HG03378 (cell line): ENCODE measurements around the gene KCNH1.
"Not testable (repeated sequence)": the region's sequence is repeated elsewhere in the genome, so short reads cannot be mapped to it uniquely, and the experiment has no call there.

Source experiments
- ATAC-seq: cut with Tn5 transposase; IDR thresholded peaks from one replicate; pipeline ENCODE4 v1.9.1; 2021; ENCODE audit warnings: mild to moderate bottlenecking, moderate library complexity; ENCODE audit not compliant: unreplicated experiment

KCNH1 gene

DNA sequence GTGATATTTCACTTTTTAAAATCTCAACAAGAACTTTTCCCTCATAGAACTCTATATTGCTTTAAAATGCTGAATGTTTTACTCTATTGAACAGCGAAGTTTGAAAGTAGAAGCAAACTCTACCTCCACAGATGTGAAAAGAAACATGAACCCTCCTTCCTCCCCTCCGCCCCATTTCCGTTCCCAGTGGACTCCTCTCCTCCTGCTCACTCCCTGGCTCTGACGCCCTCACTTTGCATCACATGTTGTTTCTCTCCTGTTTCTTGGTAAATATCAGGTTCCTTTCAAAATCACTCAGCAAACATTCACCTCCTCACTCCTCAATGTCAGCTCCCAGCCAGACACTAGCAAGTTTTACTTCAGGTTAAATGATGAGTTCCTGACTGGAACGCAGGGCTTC is 34.6 kb downstream of the KCNH1 start:
- no peak for ATAC-seq

DNA sequence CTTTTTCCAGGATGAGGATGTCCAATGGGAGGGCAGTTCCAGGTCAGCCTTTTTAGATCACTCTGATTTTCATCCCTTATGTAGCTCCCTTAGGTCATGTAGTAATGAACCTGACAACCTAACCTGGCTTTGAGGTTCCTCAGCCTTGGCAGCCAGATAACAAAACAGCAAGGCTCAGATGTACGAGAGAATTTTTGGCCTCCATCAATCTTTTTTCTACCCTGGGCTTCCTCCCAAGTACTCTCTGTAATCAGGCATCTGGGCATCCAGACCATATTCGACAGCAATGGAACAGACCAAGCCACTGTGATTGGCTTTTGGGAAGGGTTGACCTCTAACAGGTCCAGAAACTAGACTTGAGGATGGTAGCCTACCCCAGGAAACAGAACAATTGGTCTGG is 38.6 kb downstream of the KCNH1 start:
- no peak for ATAC-seq

DNA sequence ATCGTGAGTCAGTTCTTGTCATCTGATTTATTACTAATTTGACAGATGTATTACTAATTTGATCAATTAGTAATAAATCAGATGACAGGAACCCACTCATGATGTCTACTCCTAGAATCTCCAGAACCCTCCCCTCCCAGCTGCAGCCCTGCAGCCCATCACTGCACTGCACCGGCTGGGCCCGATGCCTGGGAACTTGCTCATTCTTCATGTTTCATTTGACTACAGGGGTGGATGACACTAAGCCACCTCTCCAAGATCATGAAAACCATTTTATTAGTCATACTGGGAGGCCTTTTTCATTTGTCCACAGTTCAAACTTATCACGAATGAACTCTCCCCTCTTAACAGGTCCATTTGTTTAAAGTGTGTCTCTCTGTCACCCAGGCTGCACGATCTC is 41.0 kb downstream of the KCNH1 start:
- ATAC-seq = no peak

DNA sequence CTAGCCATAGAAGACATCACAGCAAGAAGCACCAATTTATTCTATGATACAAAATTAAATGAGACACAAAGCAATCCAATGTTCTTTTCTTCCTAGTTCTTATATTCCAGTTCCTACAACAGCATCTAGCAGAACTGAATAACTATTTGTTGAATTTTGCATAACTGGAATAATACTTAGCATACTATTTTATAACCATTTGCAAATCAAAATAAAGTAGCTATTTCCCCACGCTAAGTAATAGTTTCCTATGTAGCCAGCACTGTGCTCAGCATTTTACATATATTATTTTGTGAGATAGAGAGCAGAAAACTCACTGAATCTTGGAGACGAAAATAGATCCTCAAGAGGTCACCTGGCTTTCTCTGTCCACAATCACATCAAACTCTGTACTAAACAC is 42.1 kb downstream of the KCNH1 start:
- ATAC-seq = no peak

DNA sequence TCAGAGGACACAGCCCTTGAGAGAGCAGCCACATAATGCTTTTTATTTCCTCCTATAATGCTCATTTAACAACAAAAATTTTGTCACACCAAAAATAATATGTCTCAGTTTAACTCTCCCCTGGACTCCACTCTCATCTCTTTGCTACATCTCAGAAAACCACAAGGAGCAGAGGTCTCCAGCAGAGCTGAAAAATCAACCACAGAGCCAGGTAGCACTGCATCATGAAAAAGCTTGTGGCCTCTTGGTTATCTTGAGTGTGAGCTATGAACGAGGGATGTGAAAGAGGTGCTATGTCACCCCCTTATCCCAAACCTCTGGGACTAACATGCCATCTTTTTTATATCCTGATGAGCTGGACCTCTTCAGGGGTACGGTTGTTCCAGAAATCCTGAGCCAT is 44.4 kb downstream of the KCNH1 start:
- ATAC-seq = no peak

DNA sequence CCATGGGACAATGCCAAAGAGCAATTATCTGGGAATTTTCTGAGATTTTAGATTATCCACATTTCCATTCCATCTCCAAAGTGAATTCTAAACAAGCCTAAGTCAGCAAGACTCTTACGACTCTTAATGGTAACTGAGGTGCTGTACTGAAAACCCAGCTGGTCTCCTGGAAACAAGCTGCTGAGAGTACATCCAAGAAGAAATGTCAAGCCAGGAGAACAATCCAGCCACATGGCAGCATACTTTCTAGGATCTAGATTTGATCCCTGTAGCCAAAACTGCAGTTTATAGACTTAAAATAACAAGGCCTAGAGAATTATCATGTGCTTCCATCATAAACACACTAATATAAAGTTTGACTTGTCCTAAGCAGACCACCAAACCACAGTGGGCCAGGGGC is 45.8 kb downstream of the KCNH1 start:
- ATAC-seq = no peak

DNA sequence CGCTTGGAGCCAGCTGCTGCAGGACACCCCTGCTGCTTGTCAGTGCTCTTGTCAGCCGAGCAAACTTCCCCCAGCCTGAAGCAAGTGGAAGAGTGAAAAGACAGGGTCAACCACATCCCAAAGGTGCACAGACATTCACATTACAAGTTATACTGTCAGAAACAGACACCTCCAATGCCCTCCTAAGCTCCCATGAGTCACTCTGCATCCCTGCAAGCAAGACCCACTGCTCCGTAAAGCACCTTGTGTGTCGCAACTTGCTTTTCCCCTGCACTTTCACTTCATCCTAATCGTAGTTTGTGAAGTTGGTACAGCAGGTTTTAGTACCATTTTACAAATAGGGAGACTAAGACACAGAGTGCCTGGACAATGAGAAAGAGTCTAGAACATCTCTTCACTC is 51.1 kb downstream of the KCNH1 start:
- no peak for ATAC-seq

DNA sequence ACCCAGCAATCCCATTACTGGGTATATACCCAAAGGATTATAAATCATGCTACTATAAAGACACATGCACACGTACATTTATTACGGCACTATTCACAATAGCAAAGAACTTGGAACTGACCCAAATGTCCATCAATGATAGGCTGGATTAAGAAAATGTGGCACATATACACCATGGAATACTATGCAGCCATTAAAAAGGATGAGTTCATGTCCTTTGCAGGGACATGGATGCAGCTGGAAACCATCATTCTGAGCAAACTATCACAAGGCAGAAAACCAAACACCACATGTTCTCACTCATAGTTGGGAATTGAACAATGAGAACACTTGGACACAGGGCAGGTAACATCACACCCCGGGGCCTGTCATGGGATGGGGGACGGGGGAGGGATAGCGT is 52.5 kb downstream of the KCNH1 start:
- ATAC-seq = not testable (repeated sequence)

DNA sequence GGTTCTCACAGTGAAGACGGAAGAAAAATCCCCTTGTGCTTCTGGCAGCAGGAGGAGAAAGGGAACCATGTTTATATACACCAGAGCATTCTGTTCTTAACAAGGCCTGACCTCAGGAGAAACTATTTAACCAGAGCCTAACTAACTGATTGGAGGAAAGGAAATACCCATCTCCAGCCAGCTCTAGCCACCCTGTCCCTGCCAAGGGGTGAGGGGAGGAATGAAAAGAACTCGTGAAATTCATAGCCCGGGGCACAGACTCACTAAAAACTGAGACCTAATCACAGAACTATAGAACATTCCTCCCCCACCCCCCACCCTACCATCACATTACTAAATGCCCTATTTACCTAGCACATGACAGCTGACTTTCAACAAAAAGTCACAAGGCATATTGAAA is 65.0 kb downstream of the KCNH1 start:
- no peak for ATAC-seq

DNA sequence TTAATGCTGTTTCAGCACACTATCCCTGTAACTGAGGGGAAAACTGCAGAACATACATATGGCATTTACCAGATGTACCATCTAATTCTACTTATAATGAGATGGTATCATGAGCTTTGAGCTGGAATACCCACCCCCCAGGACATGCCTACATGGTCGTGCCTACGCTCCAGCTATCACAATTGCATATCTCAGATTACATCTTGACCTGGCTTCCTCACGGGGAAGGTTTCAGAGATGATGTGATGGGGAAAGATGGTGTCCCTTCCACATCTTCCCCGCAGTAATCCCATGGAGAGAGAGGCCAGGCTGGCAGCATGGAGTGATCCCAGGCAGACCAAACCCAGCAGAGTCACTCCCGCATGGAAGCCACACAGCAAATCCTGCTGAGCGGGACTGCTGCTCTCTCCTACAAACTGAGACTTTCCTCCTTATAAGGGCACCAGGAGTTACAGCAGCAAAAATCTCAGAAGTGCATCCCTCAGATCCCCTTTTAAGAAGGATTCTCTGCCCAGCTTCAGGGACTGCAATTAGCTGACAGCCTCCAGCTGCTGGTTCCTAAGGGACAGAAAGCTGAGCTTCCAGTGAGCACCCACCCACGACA is 67.1 kb downstream of the KCNH1 start:
- no peak for ATAC-seq

DNA sequence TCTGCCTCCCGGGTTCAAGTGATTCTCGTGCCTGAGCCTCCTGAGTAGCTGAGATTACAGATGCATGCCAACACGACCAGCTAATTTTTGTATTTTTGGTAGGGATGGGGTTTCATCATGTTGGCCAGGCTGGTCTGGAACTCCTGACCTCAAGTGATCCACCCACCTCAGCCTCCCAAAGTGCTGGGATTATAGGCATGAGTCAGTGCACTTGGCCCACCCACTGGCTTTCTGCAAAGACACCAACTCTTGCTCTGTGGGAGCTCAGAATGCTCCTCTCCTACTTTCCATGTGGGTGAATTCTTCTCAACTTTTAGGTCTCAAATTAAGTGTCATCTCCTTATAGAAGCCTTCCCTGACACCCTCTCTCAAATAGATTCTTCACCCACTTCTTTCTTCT is 92.1 kb downstream of the KCNH1 start:
- ATAC-seq = not testable (repeated sequence)

DNA sequence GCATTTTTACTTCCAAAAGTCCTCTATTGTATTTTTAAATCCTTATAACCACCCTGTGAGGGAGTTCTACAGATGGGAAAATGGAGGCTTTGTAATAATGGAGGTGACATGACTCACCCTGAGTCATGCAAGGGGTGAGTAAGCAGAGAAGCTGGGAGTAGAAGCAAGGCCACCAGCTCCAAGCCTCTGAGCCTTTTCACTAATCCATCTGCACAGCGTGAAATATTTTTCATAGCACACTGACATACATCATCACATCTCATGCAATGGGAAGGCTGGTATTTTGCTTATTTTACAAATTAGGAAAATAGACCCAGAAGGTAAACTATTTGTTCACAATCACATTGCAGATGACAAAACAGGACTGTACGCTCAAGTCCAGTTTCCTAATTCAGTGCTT is 96.9 kb downstream of the KCNH1 start:
- ATAC-seq = no peak

DNA sequence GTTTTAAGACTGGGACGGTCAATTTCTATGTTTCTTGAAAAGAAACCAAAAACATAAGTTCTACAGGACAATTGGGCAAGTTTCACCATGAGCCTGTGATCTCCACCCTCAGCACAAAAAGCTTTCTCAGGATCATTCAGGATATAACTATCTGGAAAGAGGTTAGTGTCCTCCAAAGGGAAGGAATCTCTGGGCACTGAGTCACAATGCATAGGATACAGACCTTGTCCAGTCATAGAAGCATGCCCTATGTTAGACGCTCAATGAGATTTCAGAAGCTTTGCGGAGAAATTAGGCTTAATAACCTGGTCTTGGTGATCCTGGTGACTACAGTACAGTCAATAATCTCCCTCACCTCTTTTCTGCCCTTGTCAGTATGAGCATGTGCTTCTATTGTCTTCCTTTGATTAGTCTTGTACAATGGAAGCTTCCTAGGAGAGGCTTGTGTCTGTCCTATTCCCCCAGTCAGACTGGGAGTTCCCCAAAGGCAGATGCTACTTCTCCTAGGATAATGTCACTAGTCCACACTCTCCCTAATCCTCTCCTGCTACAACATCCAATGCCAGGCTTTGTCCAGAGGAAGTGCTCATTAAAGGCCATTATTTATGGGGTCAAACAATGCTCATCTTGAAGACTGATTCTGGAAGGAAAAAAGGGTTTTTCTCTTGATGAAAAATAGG is 97.4 kb downstream of the KCNH1 start:
- no peak for ATAC-seq

DNA sequence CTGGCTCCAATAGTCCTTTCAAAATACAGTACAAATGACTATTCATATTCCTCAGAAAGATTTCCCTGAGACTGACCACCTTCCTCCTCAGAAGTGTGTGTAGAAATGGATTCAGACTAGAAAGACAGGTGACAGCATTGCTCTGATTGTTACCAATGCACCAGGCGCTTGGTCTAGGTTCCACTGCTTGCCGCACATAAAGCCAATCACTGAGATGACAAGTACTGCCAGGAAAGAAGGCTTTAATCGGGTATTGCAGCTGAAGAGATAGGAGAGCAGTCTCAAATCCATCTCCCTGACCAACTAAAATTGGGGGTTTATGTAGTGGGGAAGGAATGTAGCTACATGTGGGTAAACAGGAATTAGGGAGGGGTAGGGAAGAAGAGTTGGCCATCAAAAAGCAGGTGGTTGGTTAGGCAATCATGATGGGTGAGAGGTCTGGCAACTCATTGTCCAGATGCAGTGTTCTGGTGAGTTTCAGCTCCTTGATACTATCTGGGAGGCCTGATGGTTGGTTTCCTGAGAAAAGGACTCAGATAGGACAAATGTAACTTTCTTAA is 98.0 kb downstream of the KCNH1 start:
- no peak for ATAC-seq

DNA sequence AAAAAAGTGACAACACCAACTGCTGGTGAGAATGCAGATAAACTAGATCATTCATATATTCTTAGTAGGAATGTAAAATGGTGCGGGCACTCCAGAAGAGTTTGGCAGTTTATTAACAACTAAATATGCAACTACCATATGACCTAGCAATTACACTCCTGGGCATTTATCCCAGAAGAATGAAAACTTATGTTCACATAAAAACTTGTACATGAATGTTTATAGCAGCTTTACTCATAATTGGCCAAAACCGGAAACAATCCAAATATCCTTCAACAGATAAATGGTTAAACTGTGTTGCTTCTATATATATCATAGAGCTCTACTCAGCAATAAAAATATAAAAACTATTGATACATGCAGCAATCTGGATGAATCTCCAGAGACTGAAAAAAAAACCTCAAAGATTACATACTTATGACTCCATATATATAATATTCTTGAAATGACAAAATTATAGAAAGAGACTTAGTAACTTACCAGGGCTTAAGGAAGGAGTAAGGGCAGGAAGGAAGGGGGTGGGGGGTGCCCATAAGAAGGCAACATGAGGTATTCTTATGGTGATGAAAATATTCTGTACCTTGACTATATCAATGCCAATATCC is 99.9 kb downstream of the KCNH1 start:
- ATAC-seq = no peak

DNA sequence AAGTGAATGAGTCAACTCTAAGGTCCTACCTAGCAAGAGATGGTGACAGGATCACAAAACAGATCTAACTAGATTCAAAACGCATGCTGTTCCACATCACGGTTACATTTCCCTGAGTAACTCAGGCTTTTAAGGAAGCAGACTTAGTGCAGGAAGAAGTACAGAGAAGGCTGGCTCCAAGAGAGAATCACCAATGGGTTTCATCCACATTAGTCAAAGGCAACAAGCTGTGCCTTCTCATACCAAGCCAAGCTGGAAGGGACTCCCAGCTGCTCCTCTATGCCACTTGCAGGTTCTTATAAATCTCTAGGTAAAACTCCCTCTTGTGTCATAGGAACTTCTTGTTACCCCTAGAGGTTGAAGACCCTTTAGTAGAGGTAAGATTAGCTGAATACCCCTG is 109.0 kb downstream of the KCNH1 start:
- ATAC-seq = no peak

DNA sequence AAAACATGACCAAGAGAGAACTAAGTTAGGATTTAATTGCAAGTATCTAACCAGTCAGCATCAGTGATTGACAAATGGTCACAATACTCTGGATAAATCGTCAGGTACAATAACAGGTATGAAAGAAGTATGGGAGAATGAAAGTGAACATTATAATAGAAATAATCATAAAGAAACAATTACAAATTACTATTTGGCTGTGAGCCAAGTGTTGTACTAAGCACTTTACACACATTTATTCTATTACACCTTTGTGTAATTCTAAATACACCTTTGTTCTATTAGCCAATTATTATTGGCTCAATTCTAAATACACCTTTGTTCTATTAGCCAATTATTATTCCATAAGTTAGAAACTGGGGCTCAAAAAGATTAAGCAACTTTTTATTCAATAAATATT is 114.7 kb downstream of the KCNH1 start:
- ATAC-seq = no peak

DNA sequence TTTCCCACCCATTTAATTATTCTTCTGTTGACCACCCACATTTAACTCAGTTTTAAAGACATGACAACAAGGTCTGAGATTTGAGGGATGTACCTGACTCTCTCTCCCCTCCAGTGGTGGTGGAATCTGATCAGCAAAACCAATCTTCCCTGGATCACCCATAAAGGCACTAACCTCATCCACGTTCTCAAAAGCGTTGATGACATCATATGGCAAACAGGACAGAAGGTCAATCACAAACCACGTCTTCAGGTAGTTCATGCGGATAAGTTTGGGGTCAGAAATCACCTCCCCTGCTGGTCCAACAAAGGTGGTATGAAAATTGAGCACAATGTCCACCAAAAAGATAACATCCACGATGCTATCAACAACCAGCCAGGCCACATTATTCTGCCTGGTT is 115.3 kb downstream of the KCNH1 start:
- no peak for ATAC-seq

DNA sequence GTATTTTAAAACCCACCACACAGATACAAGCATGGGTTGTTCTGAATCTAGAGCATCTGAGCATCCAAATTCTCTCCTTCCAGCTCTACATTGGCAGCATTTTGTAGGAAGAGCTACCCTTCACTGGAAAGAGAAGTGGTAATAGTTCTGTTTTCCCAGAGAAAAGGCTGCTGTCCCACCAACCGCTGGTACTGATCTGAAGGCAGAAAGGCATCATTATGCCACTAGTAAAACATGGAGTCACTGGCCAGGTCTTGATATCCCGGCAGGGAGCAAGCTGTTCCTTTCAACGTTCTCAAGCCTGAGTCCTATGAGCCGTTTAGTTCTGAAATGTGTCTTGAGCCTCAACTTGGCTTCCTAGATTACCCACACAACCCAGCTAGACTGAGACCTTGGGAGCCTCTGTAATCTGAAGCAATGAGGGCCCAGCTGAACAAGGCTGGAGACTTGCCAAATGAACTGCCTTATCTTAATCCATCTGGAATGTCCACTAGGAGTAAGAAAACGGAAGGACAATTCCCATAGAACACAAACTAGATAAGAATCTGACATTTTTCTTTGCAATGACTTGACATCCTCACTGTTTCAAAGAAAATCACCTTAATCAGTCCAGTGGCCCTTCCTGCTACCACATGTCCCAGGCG is 116.8 kb downstream of the KCNH1 start:
- no peak for ATAC-seq

DNA sequence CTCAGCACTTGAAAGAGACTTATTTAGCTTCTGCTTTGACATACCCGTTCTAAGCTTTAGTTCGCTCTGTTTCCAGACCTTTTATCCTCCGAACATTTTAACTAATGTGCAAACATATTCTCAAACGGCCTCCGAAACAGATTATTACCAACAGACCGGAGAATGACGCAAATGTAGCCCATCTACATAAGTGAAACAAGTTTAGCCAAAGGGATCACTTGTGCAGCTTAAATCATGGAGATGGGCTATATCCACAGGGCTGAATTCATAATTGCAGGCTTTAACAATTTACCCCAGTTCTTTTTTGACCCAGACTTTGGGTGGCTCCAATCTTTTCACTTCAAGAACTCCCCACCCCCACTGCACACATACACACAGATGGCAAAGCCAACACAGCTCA is 119.7 kb downstream of the KCNH1 start:
- no peak for ATAC-seq

DNA sequence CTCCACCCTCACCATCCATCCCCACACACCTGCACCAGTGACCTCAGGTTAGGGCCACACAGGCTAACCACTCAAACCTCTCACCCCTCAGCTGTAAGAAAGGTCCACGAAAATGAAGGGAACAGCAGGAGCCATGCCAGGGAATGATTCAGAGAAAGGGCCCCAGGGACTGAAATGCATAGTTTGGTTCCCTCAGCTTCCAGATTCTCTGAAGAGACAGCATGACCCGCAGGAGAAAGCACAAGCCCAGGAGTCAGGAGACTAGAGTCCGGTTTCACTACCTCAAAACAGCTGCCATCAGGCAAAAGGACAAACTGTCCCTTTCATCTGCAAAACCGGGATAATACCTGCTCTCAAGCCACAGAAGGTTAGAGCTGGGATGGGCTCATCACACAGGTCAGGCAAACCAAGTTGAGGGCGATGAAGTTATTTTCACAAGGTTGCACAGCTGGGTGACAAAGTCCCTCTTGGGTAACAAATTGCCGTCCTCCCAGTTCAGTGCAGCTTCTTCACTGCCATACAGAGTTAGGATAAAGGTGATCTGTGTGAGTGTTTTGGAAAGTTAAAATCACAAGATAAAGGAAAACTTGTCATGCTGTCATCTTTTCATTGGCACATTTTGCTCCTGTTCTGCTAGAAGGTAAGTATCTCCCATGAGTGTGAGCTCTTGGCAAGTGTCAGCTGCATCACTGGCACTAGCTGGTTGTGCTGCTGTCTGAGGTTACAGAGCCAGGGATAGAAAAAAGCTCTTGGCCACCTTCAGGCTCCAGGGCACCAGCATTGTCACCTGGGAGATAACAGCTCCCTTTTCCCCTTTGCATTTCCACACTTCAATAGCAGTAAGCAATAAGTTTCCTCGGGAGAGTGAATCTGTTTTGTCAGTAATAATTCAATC is 120.4 kb downstream of the KCNH1 start:
- ATAC-seq = no peak
